Measurements from ENCODE around the gene RAB11FIP2.

- no peak for TF ChIP-seq CTCF (IDR thresholded peaks at IDR 0.05; ENCODE audit: borderline replicate concordance, extremely low read depth, low read length, poor library complexity, severe bottlenecking)
- TF ChIP-seq EZH2 (IDR thresholded peaks at IDR 0.05; ENCODE audit: borderline replicate concordance, low read depth, low read length, severe bottlenecking) = no peak
Observed at GRCh38 chr10:118052816-118053215, 6.1 kb upstream of the RAB11FIP2 start.

Data from DND-41 (cell line).